Heart right ventricle (tissue), 16 donors: ENCODE measurements around the gene KIDINS220. TPM values are rescaled to one million over a fixed set of nuclear protein-coding genes. Genes with fewer than 3 reads are reported as not detected.

Experiments
- ATAC-seq, 8 donors: fragments of 200-7000 bp; cut with Tn5 transposase; one replicate each; pipeline ENCODE4 v1.9.1; 2020; ENCODE audit warnings: mild to moderate bottlenecking in 8 of 8, moderate library complexity in 8 of 8, moderate number of reproducible peaks in 1 of 8
- DNase-seq, 2 donors: peaks; one replicate each; pipeline ENCODE4 v3.0.0-alpha.2; 2020
- H3K27ac ChIP-seq, 10 donors: fragments of 200-600 bp; sonication (generic) in 2 of 10; one replicate each; pipeline versions ENCODE4 v1.5.0 to v1.8.0; 2020 to 2022; ENCODE audit warnings: mild to moderate bottlenecking in 3 of 10
- H3K27me3 ChIP-seq, 7 donors: fragments of 200-600 bp; one replicate each; pipeline ENCODE4 v1.8.0; 2021 to 2022; ENCODE audit warnings: mild to moderate bottlenecking in 2 of 7
- H3K36me3 ChIP-seq, 9 donors: fragments of 200-600 bp; sonication (generic) in 1 of 9; one replicate each; pipeline versions ENCODE4 v1.5.0 to v1.8.0; 2020 to 2022; ENCODE audit warnings: mild to moderate bottlenecking in 2 of 9
- H3K4me1 ChIP-seq, 9 donors: fragments of 200-600 bp; sonication (generic) in 1 of 9; one replicate each; pipeline versions ENCODE4 v1.5.0 to v1.8.0; 2020 to 2022; ENCODE audit warnings: mild to moderate bottlenecking in 4 of 9
- H3K4me3 ChIP-seq, 10 donors: fragments of 200-600 bp; sonication (generic) in 2 of 10; one replicate each; pipeline versions ENCODE4 v1.5.0 to v1.8.0; 2020 to 2022; ENCODE audit warnings: mild to moderate bottlenecking in 7 of 10, moderate library complexity in 2 of 10
- H3K9me3 ChIP-seq, 11 donors: fragments of 200-600 bp in 10 of 11; sonication (generic) in 2 of 11; one replicate each; pipeline versions ENCODE4 v1.5.0 to v1.8.0; 2013 to 2022; ENCODE audit warnings: mild to moderate bottlenecking in 2 of 11, control low read depth in 1 of 11, moderate library complexity in 1 of 11
- WGBS, 2 donors: extraction: QIAGEN DNeasy Blood & Tissue Kit; methylation state at CpG; one replicate each; pipeline ENCODE4 v1.1.7; 2013; ENCODE audit warnings: inconsistent platforms in 1 of 2; 5-methylcytosine and 5-hydroxymethylcytosine counted together
- intact Hi-C, 10 donors: fragments of 100-400 bp; cut with DNase I; formaldehyde crosslinking; loops; one replicate each; pipeline versions ENCODE4 v1.11.1 to v1.14.2; 2022
- polyA plus RNA-seq, 2 donors: library from polyadenylated mRNA; stranded (reverse); fragments of 200-250 nt; gene quantifications; one replicate each; pipeline ENCODE4 v1.2.3, GENCODE V29; 2013
- total RNA-seq, 10 donors: library from RNA; stranded (reverse); fragmentation: NEBNext Ultra II Directional in 3 of 10; extraction: Animal tissue kit (Norgen Biotek cat#: 25700) in 3 of 10; gene quantifications; one replicate each; pipeline versions ENCODE4 v1.2.1 to v1.2.4, GENCODE V29; 2021 to 2023
- TF ChIP-seq, protein P1 (sequence below), 9 donors: fragments of 200-600 bp; sonication (generic) in 2 of 9; IDR thresholded peaks; one replicate each; pipeline versions ENCODE4 v1.5.0 to v1.8.0; 2021 to 2022; ENCODE audit warnings: antibody characterized with exemption in 9 of 9, mild to moderate bottlenecking in 5 of 9, moderate library complexity in 1 of 9
- donor health status: Arrhythmogenic right ventricular cardiomyopathy.
- donor health status: ischemic (EF 13 %, LVEDD 7.1; RV severe dilation, severe dysfunction).
- donor health status: healthy with polysubstance abuse.
- donor health status: DM: no; HTN: yes; CAD: no.
- donor health status: DM: no; HTN: no; CAD: no.
- donor health status: ischemic (EF 25% LVEDD 6.9; RV normal size, moderate dysfunction).
- donor health status: ischemic (EF 25% LVEDD 5.7; RV mildly dilated, moderate dysfunction).
- donor health status: healthy.
- donor health status: DM: yes; HTN: yes; CAD: no.
- donor health status: Ischemic cardiomyopathy.
- donor health status: ischemic (EF 35%, LVEDD 5.7; RV mildly dilated, moderate dysfunction).
- donor health status: nonischemic (EF 11% LVEDD 7.7; RV severe dilation, severe dysfunction).
- donor health status: DM: yes; HTN: yes; CAD: no.
- donor health status: PGD.
- donor health status: ischemic (EF 29% LVEDD 5.4; RV normal size, mild dysfunction).
- donor health status: nonischemic (EF 23%, LVEDD 6.1; RV moderate dilation, normal function).

Gene KIDINS220
- total and polyA plus RNA-seq, 12 donors, result 20.0 to 116 (median 72.8) TPM

DNA sequence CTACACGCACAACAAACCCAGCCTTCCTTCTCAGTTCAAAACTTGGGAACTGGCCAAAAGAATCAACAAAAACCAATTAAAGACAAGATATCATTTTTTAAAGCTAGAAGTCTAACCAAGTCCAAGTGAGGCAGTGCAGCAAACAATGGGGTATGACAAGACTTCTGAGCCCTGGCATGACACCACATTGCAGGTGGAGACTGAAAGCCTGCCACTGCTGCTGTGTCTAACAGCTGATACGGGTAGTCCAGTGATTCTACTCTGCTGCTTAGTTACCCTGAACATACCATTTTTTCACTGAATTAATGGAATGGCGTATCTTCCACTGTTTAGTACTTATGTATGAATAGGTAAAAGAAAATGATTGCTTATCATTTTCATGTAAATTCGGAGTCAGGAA is 47.4 kb upstream of the KIDINS220 start:
- Histone ChIP-seq H3K36me3 (peaks cover 0 to 19% (median 0%) of the 10 kb centered on the region in 9 donors), H3K9me3 (no peaks in the 10 kb centered on the region), H3K4me1 (peaks cover 0 to 16% (median 4%) of the 10 kb centered on the region in 9 donors), H3K4me3 (no peak overlapping the region), H3K27me3 (no peaks in the 10 kb centered on the region), H3K27ac (peak overlapping the region in 5 of 10 donors; percentile 3 to 66 (median 41))
- TF ChIP-seq, protein P1, sequence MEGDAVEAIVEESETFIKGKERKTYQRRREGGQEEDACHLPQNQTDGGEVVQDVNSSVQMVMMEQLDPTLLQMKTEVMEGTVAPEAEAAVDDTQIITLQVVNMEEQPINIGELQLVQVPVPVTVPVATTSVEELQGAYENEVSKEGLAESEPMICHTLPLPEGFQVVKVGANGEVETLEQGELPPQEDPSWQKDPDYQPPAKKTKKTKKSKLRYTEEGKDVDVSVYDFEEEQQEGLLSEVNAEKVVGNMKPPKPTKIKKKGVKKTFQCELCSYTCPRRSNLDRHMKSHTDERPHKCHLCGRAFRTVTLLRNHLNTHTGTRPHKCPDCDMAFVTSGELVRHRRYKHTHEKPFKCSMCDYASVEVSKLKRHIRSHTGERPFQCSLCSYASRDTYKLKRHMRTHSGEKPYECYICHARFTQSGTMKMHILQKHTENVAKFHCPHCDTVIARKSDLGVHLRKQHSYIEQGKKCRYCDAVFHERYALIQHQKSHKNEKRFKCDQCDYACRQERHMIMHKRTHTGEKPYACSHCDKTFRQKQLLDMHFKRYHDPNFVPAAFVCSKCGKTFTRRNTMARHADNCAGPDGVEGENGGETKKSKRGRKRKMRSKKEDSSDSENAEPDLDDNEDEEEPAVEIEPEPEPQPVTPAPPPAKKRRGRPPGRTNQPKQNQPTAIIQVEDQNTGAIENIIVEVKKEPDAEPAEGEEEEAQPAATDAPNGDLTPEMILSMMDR (IDR thresholded peaks at IDR 0.05), result no peak
- ATAC-seq (peak in 3 of 8 donors; percentile 50 to 78 (median 64)), DNase-seq (no peak)
- intact Hi-C loops, result no loop called here
- WGBS, 2 donors, result 91 to 92% methylated on average over 4 of the region's 4 CpGs

DNA sequence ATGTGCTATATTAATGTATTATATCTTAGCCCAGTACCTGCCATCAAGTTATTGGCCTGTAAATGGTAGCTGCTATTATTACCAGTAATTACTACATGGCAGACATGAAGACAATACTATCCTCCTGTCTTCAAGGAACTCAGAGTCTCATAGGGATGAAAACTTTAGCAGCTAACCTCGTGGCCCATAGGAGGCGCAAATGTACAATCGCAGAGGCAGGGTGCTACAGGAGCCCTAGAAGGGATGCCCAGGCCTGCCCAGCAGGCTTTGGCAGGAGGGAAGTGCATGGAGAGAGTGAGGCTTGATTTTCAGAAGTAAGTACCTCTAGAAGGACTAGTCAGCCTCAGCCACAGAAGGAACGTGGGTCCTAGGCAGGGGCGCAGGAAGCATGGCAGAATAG is 44.7 kb upstream of the KIDINS220 start:
- TF ChIP-seq, protein P1 (IDR thresholded peaks at IDR 0.05), result peak in 1 of 9 donors; percentile 20
- no peak overlapping the region for H3K4me3 ChIP-seq
- ATAC-seq, result no peak
- H3K9me3 ChIP-seq, result no peaks in the 10 kb centered on the region
- no peak for DNase-seq
- H3K36me3 ChIP-seq, result peaks cover 0 to 29% (median 0%) of the 10 kb centered on the region in 9 donors
- H3K27me3 ChIP-seq, result no peaks in the 10 kb centered on the region
- no peak overlapping the region for H3K27ac ChIP-seq
- 75 to 78% methylated on average over 5 of the region's 5 CpGs for WGBS, 2 donors
- peaks cover 0 to 16% (median 4%) of the 10 kb centered on the region in 9 donors for H3K4me1 ChIP-seq
- intact Hi-C loops, result no loop called here

DNA sequence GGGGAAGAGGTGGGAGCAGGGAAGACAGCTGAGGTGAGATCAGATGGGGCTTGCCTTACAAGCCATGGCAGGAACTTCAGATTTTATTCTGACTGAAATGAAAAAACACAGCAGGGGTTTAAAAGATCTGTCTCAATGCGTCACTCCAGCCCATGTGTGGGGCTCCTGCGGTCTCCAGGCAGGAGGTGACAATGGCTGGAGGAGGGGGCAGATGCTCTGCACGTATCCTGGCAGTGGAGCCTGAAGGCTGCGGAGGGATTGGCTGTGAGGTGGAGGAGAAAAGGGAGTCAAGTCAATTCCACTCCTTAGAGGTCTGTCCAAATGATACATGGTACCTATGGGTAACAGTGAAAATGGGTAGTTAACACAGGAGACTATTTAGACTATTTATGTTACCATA is 40.5 kb upstream of the KIDINS220 start:
- Histone ChIP-seq H3K9me3 (no peaks in the 10 kb centered on the region), H3K4me1 (no peaks in the 10 kb centered on the region), H3K27me3 (no peaks in the 10 kb centered on the region), H3K4me3 (no peak overlapping the region), H3K36me3 (peaks cover 0 to 46% (median 0%) of the 10 kb centered on the region in 9 donors), H3K27ac (no peak overlapping the region)
- TF ChIP-seq, protein P1 (IDR thresholded peaks at IDR 0.05), result no peak
- 96 to 99% methylated on average over 4 of the region's 4 CpGs for WGBS, 2 donors
- intact Hi-C loops, result loop anchor here in 3 of 10 donors (2.0 to 10.0 kb wide), 3 partner anchors 217 to 261 kb away; no protein-coding TSS in a partner anchor
- DNase-seq (no peak), ATAC-seq (no peak)

DNA sequence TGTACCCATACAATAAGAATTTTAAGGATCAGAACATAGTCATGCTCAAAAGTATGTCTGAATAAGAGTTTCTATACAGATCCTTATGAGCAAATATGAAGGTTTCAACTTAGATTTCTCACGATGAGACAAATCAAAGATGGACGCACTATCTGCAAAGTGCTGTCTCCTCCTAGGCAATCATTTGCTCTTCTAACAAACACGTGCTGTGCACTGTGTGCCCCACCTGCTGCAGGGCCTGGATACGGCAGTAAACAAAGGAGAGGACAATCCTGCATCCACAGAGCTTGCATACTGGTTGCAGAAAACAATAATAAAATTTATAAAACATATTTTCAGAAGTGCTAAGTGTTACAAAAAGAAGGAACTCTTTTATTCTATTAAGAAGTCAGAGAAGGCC is 39.9 kb upstream of the KIDINS220 start:
- H3K4me1 ChIP-seq, result no peaks in the 10 kb centered on the region
- intact Hi-C loops, result loop anchor here in 2 of 10 donors (10.0 kb wide), 2 partner anchors 217 to 257 kb away; no protein-coding TSS in a partner anchor
- WGBS, 2 donors, result 93% methylated on average over 4 of the region's 4 CpGs
- H3K36me3 ChIP-seq, result peaks cover 0 to 46% (median 0%) of the 10 kb centered on the region in 9 donors
- no peak overlapping the region for H3K27ac ChIP-seq
- H3K27me3 ChIP-seq, result no peaks in the 10 kb centered on the region
- DNase-seq, result no peak
- no peak for ATAC-seq
- TF ChIP-seq, protein P1 (IDR thresholded peaks at IDR 0.05), result no peak
- H3K9me3 ChIP-seq, result no peaks in the 10 kb centered on the region
- H3K4me3 ChIP-seq, result no peak overlapping the region
